Measurements from ENCODE around the gene PFKFB2.

PFKFB2 gene

GRCh38 chr1:207026104-207026534 lies 27.0 kb upstream of the PFKFB2 start:
- in situ Hi-C loops (cut with MboI; ENCODE audit: low sequenced_read_pairs, unreplicated experiment) = no loop called here
- DNase-seq (ENCODE audit: low spot score) = no peak
- TF ChIP-seq CTCF (IDR thresholded peaks at IDR 0.05; ENCODE audit: borderline replicate concordance, control extremely low read depth, extremely low read depth, insufficient read depth, missing control alignments) = no peak

- no peak for DNase-seq (ENCODE audit: low spot score)
- TF ChIP-seq CTCF (IDR thresholded peaks at IDR 0.05; ENCODE audit: borderline replicate concordance, control extremely low read depth, extremely low read depth, insufficient read depth, missing control alignments) = no peak
- in situ Hi-C loops (cut with MboI; ENCODE audit: low sequenced_read_pairs, unreplicated experiment) = no loop called here
Measured at GRCh38 chr1:207027206-207027777, 25.8 kb upstream of the PFKFB2 start.

- DNase-seq (ENCODE audit: low spot score) = no peak
- no peak for TF ChIP-seq CTCF (IDR thresholded peaks at IDR 0.05; ENCODE audit: borderline replicate concordance, control extremely low read depth, extremely low read depth, insufficient read depth, missing control alignments)
- in situ Hi-C loops (cut with MboI; ENCODE audit: low sequenced_read_pairs, unreplicated experiment) = no loop called here
Measured at GRCh38 chr1:207027921-207028320, 25.2 kb upstream of the PFKFB2 start.

GRCh38 chr1:207028884-207029650 lies 24.0 kb upstream of the PFKFB2 start:
- in situ Hi-C loops (cut with MboI; ENCODE audit: low sequenced_read_pairs, unreplicated experiment) = no loop called here
- no peak for TF ChIP-seq CTCF (IDR thresholded peaks at IDR 0.05; ENCODE audit: borderline replicate concordance, control extremely low read depth, extremely low read depth, insufficient read depth, missing control alignments)
- no peak for DNase-seq (ENCODE audit: low spot score)

GRCh38 chr1:207029701-207030521 lies 23.2 kb upstream of the PFKFB2 start:
- in situ Hi-C loops (cut with MboI; ENCODE audit: low sequenced_read_pairs, unreplicated experiment) = no loop called here
- no peak for TF ChIP-seq CTCF (IDR thresholded peaks at IDR 0.05; ENCODE audit: borderline replicate concordance, control extremely low read depth, extremely low read depth, insufficient read depth, missing control alignments)
- DNase-seq (ENCODE audit: low spot score) = no peak

GRCh38 chr1:207030522-207031009 lies 22.5 kb upstream of the PFKFB2 start:
- DNase-seq (ENCODE audit: low spot score) = no peak
- TF ChIP-seq CTCF (IDR thresholded peaks at IDR 0.05; ENCODE audit: borderline replicate concordance, control extremely low read depth, extremely low read depth, insufficient read depth, missing control alignments) = no peak
- in situ Hi-C loops (cut with MboI; ENCODE audit: low sequenced_read_pairs, unreplicated experiment) = no loop called here

All from GM13976 (cell line).